GM19455 (cell line): Measurements from ENCODE around the gene PLCXD3.

ENCODE experiments used
- ATAC-seq: cut with Tn5 transposase; IDR thresholded peaks from one replicate; pipeline ENCODE4 v1.9.1; 2021; ENCODE audit not compliant: unreplicated experiment

The PLCXD3 gene

GRCh38 chr5:41415242-41415641 is 95.2 kb downstream of the PLCXD3 start:
- no peak for ATAC-seq

- ATAC-seq: no peak
Observed at GRCh38 chr5:41414598-41414997, 95.8 kb downstream of the PLCXD3 start.

GRCh38 chr5:41413074-41413473 is 97.3 kb downstream of the PLCXD3 start:
- ATAC-seq: no peak

DNA sequence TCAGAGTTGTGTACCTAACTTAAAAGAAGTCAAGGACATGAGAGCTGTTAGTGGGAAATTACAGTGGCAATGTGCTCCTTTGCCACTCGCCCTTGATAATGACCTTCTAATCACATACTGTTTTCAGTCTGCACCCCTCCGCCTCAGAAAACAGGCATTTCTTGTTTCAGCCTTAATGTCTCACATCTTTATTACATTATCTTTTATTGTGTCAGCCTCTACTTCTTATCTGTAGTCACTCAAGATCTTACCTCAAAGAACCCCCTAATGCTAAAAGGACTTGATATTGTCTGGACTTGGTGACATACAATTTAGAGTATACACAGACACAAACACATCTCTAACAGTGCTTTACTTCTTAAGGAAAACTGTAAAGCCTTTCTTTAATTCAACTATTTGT is 97.9 kb downstream of the PLCXD3 start:
- ATAC-seq: no peak

DNA sequence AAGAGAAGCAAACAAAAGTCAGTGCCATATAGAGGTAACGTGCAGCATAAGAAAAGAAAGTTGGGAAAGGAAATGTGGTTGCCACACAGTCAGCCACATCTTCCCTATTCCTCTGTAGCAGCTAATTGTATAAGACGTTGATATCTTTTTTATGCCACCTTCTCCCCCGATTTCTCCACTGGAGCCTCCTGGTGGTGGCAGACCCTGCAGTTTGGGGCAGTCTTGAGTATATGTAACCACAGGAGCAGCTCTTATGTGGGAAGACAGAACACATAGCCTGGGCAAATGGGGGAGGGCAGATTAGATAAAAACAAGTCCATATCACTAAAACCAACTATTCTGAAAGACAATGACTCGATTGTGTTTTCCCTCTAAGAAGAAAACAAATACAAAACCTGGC is 99.7 kb downstream of the PLCXD3 start:
- no peak for ATAC-seq

DNA sequence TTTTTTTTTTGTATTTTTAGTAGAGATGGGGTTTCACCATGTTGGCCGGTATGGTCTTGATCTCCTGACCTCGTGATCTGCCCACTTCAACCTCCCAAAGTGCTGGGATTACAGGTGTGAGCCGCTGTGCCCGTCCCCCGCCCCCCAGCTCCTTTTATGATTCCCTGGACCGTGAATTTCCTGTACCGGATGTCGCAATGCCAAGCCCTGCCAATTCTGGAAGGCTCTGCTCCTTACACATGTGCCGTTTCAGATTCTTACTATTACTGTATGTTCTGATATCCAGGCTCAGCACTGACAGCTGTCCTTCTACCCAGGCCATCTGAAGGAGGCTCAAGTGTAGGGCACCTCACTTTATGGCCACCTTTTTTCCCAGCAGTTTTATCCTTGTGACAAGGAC is 100.1 kb downstream of the PLCXD3 start:
- no peak for ATAC-seq

DNA sequence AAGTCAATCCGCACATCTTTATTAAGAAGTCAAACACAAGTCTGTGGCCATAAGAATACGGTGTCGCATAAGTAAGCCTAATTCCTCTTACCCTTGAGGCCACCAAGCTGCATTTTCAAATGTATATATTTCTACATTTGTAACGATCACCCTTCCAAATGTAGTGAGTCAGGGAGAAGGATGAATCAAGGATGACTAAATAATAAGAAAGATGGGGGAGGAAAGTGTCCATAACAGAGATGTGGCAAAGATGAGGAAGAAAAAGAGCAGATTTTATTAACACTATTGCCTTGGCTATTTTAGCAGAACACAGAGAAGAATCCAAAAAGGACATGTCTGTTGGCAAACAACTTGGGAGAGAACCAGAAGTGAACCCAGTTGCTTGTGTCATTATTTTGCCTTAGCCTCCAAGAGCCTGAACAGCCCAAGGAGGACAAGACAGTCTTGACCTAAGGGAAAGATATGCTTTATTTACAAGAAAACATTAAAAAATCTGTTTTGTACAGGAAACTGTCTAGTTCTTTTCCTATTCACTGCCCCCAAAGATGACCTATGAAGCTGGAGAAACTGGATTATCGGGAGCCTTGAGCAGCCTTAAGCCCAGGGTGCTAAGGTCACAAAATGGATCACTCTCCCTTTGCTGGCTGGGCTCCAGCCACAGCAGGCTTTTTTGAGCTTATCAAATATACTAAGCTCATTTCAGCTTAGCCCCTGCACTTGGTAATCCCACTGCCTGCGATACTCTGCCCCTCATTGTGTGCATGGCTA is 101.5 kb downstream of the PLCXD3 start:
- no peak for ATAC-seq

- no peak for ATAC-seq
Observed at GRCh38 chr5:41406936-41407335, 103.5 kb downstream of the PLCXD3 start.

- ATAC-seq: no peak
Observed at GRCh38 chr5:41406424-41406823, 104.0 kb downstream of the PLCXD3 start.

DNA sequence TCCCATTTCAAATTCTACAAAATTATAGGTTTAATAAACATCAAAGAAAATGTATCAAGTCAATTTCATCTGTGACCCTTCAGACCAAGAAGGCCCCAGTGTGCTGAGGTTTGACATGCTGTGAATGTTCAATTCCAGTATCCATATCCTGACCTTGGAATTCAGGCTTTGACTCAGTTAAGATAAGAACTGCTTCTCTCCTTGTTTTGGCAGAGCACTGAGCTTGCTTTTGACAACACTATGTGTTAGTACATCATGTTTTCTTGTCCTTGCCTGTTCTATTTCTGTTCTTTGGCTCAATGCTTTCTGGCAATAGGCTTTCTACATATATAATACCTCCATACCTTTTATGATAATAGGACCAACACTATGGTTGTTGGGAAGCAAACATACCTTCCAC is 105.6 kb downstream of the PLCXD3 start:
- ATAC-seq: no peak

GRCh38 chr5:41403846-41404245 is 106.6 kb downstream of the PLCXD3 start:
- no peak for ATAC-seq

DNA sequence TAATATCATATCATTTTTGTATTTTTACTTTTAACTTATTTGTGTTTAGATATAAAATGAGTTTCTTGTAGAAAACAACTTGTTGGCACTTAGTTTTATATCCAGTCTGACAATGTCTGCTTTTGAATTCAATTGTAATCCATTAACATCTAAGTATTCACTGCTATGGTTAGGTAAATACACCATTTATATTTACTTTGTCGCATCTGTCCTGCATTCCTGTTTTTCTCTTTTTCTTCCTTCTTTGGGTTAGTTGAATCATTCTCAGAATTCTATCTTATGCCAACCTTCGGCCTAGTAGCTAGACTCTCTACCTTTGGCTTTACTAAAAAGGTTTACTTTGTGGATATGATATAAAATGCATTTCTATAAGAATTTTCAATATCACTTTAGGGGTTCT is 107.6 kb downstream of the PLCXD3 start:
- ATAC-seq: no peak

GRCh38 chr5:41399839-41400238 is 110.6 kb downstream of the PLCXD3 start:
- no peak for ATAC-seq

GRCh38 chr5:41392016-41392415 is 118.4 kb downstream of the PLCXD3 start:
- no peak for ATAC-seq

- no peak for ATAC-seq
Observed at GRCh38 chr5:41374631-41375030, 135.8 kb downstream of the PLCXD3 start.

DNA sequence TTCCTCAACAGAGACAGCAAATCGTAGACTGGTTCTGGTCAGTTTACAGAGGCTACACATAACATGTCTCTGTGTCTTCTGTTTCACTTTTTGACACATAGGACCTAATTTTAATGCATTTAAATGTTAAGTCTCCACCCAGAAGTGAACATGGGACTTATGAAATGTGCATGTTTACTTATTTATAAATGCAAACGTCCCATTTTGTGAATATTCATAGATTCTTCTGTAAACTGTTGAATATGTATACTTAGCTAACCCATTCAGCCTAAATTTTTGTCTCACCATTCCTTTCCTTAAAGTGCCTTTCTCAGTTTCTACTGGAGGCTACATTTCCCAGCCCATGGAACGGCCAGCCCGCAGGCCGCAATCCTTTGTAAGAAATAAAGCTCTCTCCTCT is 137.2 kb downstream of the PLCXD3 start:
- no peak for ATAC-seq

GRCh38 chr5:41371738-41372137 is 138.7 kb downstream of the PLCXD3 start:
- ATAC-seq: no peak

- ATAC-seq: no peak
Observed at GRCh38 chr5:41370482-41370881, 139.9 kb downstream of the PLCXD3 start.

DNA sequence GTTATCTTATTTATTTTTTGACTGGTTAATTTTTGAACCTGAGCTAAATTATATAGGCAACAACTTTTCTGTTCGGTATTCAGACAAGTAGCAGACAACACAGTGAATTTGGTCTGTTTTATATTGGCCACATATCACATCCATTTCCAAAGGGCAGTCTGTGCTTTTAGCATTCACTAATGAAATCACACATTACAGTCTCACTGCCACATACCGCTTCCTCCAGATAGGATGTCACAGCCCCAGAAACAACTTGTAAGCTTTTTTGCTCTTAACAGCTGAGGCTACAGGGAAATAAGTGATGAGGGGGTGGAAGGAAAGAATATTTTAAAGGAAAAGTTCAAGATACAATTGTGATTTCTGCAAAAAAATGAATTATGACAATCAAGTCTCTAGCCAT is 140.6 kb downstream of the PLCXD3 start:
- ATAC-seq: no peak

DNA sequence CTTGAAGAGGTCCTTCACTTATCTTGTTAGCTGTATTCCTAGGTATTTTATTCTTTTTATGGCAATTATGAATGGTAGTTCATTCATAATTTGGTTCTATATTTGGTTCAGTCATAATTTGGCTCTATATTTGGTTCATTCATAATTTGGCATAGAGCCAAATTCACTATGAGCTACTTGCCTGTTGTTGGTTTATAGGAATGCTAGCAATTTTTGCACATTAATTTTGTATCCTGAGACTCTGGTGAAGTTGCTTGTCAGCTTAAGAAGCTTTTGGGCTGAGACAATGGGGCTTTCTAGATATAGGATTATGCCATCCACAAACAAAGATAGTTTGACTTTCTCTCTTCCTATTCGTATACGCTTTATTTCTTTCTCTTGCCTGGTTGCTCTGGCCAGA is 142.2 kb downstream of the PLCXD3 start:
- ATAC-seq: no peak

DNA sequence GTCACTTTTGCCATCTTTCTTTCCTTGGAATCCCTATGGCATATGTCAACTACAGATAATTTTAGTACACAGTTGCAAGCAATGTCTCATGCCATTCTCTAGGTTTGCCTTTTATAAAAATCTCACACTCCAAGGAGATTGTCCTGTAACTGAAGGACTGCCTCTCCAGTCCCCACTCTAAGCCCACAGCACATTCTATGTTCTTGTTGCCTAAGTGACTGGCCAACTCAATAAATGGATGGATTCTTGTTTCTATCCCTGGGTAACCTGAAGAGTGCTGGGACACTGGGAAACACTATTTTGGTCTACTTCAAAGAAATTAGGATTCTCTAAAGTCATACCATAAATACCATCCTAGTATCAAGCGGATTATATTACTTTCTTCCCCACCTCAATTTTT is 145.0 kb downstream of the PLCXD3 start:
- no peak for ATAC-seq

DNA sequence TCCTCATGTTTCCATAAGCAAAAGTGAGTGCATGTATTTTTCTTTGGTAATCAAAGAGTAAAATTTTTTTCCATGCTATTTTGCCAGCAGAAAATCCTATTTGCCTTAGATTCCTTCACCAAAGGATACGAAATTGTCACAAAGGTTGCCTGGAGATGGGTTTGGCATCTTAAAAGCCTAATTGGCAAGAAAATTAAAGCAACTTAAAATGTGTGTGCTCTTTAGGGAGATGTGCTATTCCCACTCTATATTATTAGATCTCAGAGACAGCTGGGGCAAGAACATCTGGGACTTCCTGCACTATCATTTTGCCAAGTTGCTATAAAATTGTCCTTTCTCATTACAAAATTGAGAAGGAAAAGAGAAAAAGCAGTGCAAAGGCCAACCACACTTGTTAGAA is 146.1 kb downstream of the PLCXD3 start:
- no peak for ATAC-seq

- no peak for ATAC-seq
Observed at GRCh38 chr5:41363343-41363986, 146.9 kb downstream of the PLCXD3 start.
